ENCODE data around the gene TM4SF5.

- no peak for TF ChIP-seq POLR2AphosphoS5 (IDR thresholded peaks at IDR 0.05)
- TF ChIP-seq CTCF (IDR thresholded peaks at IDR 0.05), result no peak
These were observed 2.1 kb upstream of the TM4SF5 start for GRCh38 chr17:4769628-4770027.

Measured in suprapubic skin (tissue), 3 donors.